Cardiac fibroblast (primary cell): Measurements from ENCODE around the gene CSH2.
"Not testable (repeated sequence)": the region's sequence is repeated elsewhere in the genome, so short reads cannot be mapped to it uniquely, and the experiment has no call there.

Experiments
- DNase-seq, 2 donors: peaks; one replicate each; pipeline versions ENCODE4 v3.0.0 to v3.0.0-alpha.2; 2010; ENCODE audit warnings: low read depth in 2 of 2
- H3K4me3 ChIP-seq, 2 donors: replicated peaks in 1 of 2; 1 replicate in 1 of 2; 2 replicates in 1 of 2; pipeline ENCODE4 v1.5.1; 2011; ENCODE audit warnings: low read depth in 2 of 2, low read length in 2 of 2, mild to moderate bottlenecking in 2 of 2, moderate library complexity in 1 of 2
- CTCF ChIP-seq: IDR thresholded peaks from one replicate; pipeline ENCODE4 v1.5.1; 2011; ENCODE audit warnings: low read depth, mild to moderate bottlenecking, low read length, inconsistent platforms

CSH2 gene

GRCh38 chr17:63914471-63914870 lies 41.0 kb upstream of the CSH2 start:
- no peak for TF ChIP-seq CTCF
- H3K4me3 ChIP-seq: no peak overlapping the region
- DNase-seq: no peak

DNA sequence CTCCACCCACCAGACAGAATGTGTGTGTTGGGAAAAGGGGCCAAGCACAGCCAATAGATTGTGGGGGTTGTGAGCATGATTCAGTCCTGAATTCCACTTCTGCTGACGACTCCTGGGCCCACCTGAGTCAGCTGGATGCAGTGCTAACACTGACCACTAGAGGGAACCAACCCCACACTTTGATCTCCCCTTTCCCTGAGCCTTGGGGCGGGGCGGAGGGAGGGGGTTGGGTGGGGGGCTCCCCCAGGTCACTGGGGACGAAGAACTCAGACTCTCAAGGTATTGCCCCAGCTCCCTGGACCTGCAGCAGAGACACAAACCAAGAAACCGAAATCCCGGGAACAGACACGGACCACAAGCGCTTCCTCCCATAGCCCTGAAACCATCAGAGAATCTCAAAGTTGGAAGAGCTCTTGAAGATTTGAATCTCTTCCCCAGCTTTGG lies 38.2 kb upstream of the CSH2 start:
- DNase-seq: peak; percentile 19 to 44
- TF ChIP-seq CTCF: peak; percentile 66
- H3K4me3 ChIP-seq: no peak overlapping the region

DNA sequence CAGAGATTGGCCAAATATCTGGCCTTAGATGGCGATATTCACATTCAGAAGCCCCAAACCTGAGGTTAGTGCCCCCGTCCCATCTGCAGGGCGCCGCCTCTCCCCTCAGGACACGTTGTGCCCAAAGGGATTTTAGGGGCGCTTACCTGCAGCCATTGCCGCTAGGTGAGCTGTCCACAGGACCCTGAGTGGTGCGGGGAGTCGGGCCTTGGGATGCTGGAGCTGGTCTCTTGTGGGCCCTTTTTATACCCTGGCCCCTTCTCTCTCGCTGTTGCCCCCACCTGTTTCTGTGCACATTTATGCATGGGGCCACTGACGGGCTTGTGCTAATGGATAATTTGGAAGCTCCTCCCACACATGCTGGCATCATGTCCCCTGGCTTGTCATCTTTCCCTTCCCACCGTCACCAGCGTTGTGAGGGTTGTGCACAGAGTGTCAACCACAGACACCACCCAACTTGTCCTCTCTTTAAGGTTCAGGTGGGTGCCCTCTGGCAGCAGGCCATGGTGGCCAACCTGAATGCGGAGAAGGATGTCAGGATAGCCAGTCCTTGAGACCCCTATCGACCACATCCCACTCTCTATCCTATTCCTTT lies 37.7 kb upstream of the CSH2 start, which contains the start of gene CSHL1:
TSS of gene CSHL1 (minus strand) at position 218 of the 595 bp plus-strand sequence. CDS start at position 156, 62 bp downstream.
- H3K4me3 ChIP-seq: no peak within 1 kb of the TSS
- TF ChIP-seq CTCF: no peak
- DNase-seq: no peak

- no peak for TF ChIP-seq CTCF
- H3K4me3 ChIP-seq: no peak overlapping the region
- DNase-seq: no peak
These were observed 36.6 kb upstream of the CSH2 start for GRCh38 chr17:63910096-63910495.

- H3K4me3 ChIP-seq, DNase-seq: not testable (repeated sequence)
These were observed 36.1 kb upstream of the CSH2 start for GRCh38 chr17:63909586-63909985.

DNA sequence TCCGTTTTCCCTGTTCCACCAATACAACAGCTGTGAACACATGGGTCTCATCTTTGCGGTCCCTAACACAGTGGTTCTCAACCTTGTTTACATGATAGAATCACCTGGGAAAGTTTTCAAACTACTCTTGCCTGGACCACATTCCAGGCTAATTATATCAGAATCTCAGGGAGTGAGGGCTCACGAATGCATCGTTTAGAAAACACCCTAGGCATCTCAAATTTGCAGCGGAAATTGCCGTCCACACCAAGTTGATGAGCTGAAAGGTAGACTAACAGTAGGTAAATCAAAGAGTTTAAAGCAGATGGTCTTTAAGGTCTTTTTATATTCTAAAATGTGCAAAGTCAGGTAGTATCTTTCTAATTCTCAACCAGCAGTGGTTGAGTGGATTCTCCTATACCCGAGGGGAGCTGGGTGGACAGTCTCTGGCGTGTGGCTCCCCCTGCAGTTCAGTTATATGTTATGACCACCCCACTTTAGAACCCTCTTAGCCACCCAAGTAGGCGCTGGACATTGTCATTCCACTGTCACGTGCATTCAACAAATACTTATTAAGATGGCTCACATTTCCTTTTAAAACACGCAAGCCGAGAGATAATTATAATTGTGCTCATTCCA lies 33.8 kb upstream of the CSH2 start:
- peak; percentile 22 to 31 for DNase-seq
- not testable (repeated sequence) for H3K4me3 ChIP-seq

GRCh38 chr17:63904796-63905195 lies 31.3 kb upstream of the CSH2 start:
- DNase-seq, H3K4me3 ChIP-seq: not testable (repeated sequence)

DNA sequence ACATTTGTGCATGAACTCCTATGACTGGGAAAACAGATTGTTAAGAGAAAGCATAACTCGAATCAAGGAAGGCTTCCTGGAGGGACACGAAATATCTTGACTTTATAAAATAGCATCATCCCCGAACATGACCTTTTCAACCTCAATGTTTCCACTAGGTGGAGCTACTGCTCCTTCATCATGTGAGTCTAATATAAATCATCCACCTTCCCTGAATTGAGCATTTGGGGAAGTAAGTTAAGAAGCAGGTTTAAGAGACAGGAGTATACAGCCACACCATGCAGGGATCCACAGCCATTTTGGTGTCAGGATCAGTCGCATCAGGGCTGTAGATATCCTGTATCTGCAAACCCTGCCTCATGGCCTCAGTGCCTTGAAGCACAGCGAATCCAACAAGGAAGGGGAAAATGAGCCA lies 30.3 kb upstream of the CSH2 start:
- TF ChIP-seq CTCF: peak; percentile 13
- DNase-seq: peak in 1 of 2 donors; percentile 12

GRCh38 chr17:63901971-63902370 lies 28.5 kb upstream of the CSH2 start:
- not testable (repeated sequence) for DNase-seq, H3K4me3 ChIP-seq

More for the DNA sequence above, 30.3 kb upstream of the CSH2 start:
- not testable (repeated sequence) for H3K4me3 ChIP-seq

DNA sequence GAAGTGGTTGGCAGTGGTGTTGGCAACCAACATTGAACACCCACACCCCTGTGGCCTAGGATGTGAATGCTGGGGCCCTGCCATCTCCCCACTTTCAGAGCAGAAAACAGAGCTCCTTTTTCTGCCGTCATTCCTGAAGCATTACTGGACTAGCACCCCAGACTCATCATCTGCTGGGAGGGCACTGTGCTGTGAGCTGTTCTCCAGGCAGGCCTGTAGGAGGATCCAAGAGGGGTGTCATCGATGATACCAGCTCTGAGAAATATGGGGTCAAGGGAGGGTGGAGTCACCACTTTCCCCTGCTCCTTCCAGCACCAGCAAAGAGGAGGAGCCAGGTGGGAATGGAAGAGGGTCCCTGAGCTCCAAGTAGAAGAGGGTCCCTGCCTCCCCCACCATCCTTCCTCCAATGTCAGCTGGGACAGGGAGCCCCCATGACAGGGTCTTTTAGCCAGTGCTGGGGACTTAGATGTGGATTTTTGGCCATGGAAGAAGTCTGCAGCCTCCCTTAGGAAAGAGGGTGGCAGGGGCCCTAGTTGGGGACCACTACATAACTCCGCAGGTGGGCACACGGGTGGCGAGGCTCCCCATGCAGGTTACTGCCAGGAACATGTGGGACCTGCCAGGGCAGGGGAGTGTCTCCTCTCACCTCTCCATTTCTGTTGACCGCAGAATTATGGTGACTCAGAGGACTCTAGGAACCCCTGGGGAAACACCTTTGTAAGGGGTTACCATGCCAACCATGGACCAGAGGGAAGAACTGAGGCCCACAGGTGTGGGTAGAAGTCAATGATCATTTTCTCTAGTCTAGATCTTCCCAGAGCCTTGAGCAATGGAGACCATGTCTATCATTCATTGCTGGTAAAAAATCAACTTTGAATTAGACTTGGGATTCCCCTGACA lies 25.7 kb upstream of the CSH2 start:
- not testable (repeated sequence) for DNase-seq

DNA sequence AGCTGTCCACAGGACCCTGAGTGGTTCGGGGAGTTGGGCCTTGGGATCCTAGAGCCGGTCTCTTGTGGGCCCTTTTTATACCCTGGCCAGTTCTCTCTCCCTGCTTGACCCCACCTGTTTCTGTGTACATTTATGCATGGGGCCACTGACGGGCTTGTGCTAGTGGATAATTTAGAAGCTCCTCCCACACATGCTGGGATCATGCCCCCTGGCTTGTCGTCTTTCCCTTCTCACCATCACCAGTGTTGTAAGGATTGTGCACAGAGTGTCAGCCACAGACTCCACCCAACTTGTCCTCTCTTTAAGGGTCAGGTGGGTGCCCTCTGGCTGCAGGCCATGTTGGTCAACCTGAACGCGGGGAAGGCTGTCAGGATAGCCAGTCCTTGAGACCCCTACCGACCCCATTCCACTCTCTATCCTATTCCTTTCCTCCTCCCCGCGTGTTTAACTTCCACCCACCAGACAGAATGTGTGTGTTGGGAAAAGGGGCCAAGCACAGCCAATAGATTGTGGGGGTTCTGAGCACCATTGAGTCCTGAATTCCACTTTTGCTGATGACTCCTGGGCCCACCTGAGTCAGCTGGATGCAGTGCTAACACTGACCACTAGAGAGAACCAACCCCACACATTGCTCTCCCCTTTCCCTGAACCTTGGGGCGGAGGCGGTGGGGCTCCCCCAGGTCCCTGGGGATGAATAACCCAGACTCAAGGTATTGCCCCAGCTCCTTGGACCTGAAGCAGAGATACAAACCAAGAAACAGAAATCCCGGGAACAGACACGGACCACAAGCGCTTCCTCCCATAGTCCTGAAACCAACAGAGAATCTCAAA lies 23.3 kb upstream of the CSH2 start, which contains the start of gene CSH1:
TSS of gene CSH1 (minus strand) at position 51 of the 831 bp plus-strand sequence. CDS start 63 bp downstream, outside the sequence.
- not testable (repeated sequence) for H3K4me3 ChIP-seq, DNase-seq

More for the DNA sequence above, 25.7 kb upstream of the CSH2 start:
- not testable (repeated sequence) for H3K4me3 ChIP-seq
